ENCODE results near the gene G6PC3.
A peak's percentile ranks its signal among the peaks of the same experiment; 100 is the strongest.
"Not testable (repeated sequence)": the region's sequence is repeated elsewhere in the genome, so short reads cannot be mapped to it uniquely, and the experiment has no call there.

Gene G6PC3

GRCh38 chr17:44070455-44071197, at the start of gene G6PC3:
TSS of gene G6PC3 (plus strand) at chr17:44070735. CDS start at chr17:44070966, 231 bp downstream.
- DNase-seq = peak; percentile 99

- DNase-seq = not testable (repeated sequence)
Observed at GRCh38 chr17:44021227-44021626, 49.3 kb upstream of the G6PC3 start.

GRCh38 chr17:44022246-44022645, 48.3 kb upstream of the G6PC3 start:
- DNase-seq = no peak

- DNase-seq = no peak
Observed at GRCh38 chr17:44023545-44024270, 46.8 kb upstream of the G6PC3 start.

GRCh38 chr17:44024271-44024663, 46.3 kb upstream of the G6PC3 start:
- no peak for DNase-seq

GRCh38 chr17:44024853-44025252, 45.7 kb upstream of the G6PC3 start:
- DNase-seq = no peak

- no peak for DNase-seq
Observed at GRCh38 chr17:44029736-44030135, 40.8 kb upstream of the G6PC3 start.

GRCh38 chr17:44030482-44030881, 40.1 kb upstream of the G6PC3 start:
- no peak for DNase-seq

GRCh38 chr17:44033861-44034408, 36.6 kb upstream of the G6PC3 start:
- no peak for DNase-seq

GRCh38 chr17:44034688-44035087, 35.8 kb upstream of the G6PC3 start:
- DNase-seq = not testable (repeated sequence)

- DNase-seq = no peak
Observed at GRCh38 chr17:44037471-44037870, 33.1 kb upstream of the G6PC3 start.

- no peak for DNase-seq
Observed at GRCh38 chr17:44038604-44039011, 31.9 kb upstream of the G6PC3 start.

- no peak for DNase-seq
Observed at GRCh38 chr17:44039829-44040635, 30.5 kb upstream of the G6PC3 start.

GRCh38 chr17:44043272-44043696, 27.3 kb upstream of the G6PC3 start:
- DNase-seq = no peak

- no peak for DNase-seq
Observed at GRCh38 chr17:44044071-44044470, 26.5 kb upstream of the G6PC3 start.

- no peak for DNase-seq
Observed at GRCh38 chr17:44045486-44045885, 25.0 kb upstream of the G6PC3 start.

GRCh38 chr17:44046893-44047292, 23.6 kb upstream of the G6PC3 start:
- not testable (repeated sequence) for DNase-seq

- no peak for DNase-seq
Observed at GRCh38 chr17:44049294-44050060, 21.1 kb upstream of the G6PC3 start.

GRCh38 chr17:44053125-44053872, 17.2 kb upstream of the G6PC3 start:
- DNase-seq = no peak

- no peak for DNase-seq
Observed at GRCh38 chr17:44059101-44059892, 11.2 kb upstream of the G6PC3 start.

- no peak for DNase-seq
Observed at GRCh38 chr17:44061446-44061845, 9.1 kb upstream of the G6PC3 start.
